Mesothelial cell of epicardium (in vitro differentiated cells): Measurements from ENCODE around the gene PHF21A. TPM values are rescaled to one million over a fixed set of nuclear protein-coding genes. Genes with fewer than 3 reads are reported as not detected.

Source experiments
- DNase-seq, 2 experiments: peaks; one replicate each; pipeline ENCODE4 v3.0.0; 2021; ENCODE audit warnings: low spot score in 2 of 2; ENCODE audit not compliant: unreplicated experiment in 2 of 2
- H3K27ac Mint-ChIP-seq: 2 replicates; pipeline ENCODE4 v1.8.0; 2021; ENCODE audit warnings: mixed read lengths
- H3K27me3 Mint-ChIP-seq: 2 replicates; pipeline ENCODE4 v1.8.0; 2021; ENCODE audit warnings: low read depth, mixed read lengths
- H3K36me3 Mint-ChIP-seq: 2 replicates; pipeline ENCODE4 v1.8.0; 2021; ENCODE audit warnings: mixed read lengths
- H3K4me1 Mint-ChIP-seq: 2 replicates; pipeline ENCODE4 v1.8.0; 2021; ENCODE audit warnings: mixed read lengths
- H3K4me3 Mint-ChIP-seq: 2 replicates; pipeline ENCODE4 v1.8.0; 2021; ENCODE audit warnings: mild to moderate bottlenecking, moderate library complexity, mixed read lengths
- H3K9me3 Mint-ChIP-seq: 2 replicates; pipeline ENCODE4 v1.8.0; 2021; ENCODE audit warnings: mixed read lengths
- CTCF ChIP-seq: fragments of 200-600 bp; sonication (generic); IDR thresholded peaks from one replicate; pipeline ENCODE4 v1.5.0; 2021; ENCODE audit warnings: antibody characterized with exemption; ENCODE audit not compliant: unreplicated experiment
- total RNA-seq: library from RNA; stranded (reverse); gene quantifications from 3 replicates; pipeline ENCODE4 v1.2.1, GENCODE V29; 2021

Gene PHF21A
- total RNA-seq, 1 donor from 2014 or later: 106 TPM

GRCh38 chr11:46034041-46034440, 87.2 kb downstream of the PHF21A start:
- no peaks in the 10 kb centered on the region for H3K36me3 Mint-ChIP-seq
- H3K4me3 Mint-ChIP-seq: no peak overlapping the region
- H3K4me1 Mint-ChIP-seq: peaks cover 10% of the 10 kb centered on the region
- DNase-seq: no peak
- no peaks in the 10 kb centered on the region for H3K27me3 Mint-ChIP-seq
- no peak for TF ChIP-seq CTCF
- no peak overlapping the region for H3K27ac Mint-ChIP-seq
- H3K9me3 Mint-ChIP-seq: no peaks in the 10 kb centered on the region

DNA sequence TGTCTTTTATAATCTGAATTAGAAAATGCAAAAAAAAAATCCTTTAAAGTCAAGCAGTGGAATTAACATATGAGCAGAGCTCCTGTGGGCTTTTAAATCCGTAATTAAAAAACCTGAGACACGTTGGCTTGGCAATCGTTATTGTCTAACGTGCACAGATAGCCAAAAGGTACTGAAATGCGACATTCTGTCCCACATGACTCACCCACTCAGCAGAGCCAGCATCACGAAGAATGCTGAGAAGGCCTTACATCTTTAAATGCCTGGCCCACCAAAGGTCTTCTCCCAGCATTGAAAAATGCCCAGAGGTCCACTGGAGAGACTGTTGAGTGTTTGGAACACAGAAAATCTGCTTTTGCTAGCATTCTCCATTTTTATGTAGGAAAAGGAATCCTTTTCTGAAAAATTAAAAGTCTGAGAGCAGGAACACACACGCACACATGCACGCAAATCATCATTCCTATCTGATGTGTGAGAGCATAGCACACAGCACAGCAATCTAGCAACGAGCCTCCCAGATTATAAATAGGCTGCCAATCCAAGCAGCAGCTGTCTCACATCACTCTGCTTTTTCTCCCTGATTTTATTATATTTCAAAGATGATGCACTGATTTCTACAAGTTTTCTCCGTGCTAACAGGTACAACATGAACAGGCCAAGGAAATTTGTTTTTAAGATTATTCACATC, 94.5 kb downstream of the PHF21A start:
- no peak overlapping the region for H3K4me3 Mint-ChIP-seq
- no peak overlapping the region for H3K27ac Mint-ChIP-seq
- peaks cover 1% of the 10 kb centered on the region for H3K36me3 Mint-ChIP-seq
- no peaks in the 10 kb centered on the region for H3K27me3 Mint-ChIP-seq
- no peaks in the 10 kb centered on the region for H3K9me3 Mint-ChIP-seq
- no peak for TF ChIP-seq CTCF
- DNase-seq: no peak
- peaks cover 16% of the 10 kb centered on the region for H3K4me1 Mint-ChIP-seq

DNA sequence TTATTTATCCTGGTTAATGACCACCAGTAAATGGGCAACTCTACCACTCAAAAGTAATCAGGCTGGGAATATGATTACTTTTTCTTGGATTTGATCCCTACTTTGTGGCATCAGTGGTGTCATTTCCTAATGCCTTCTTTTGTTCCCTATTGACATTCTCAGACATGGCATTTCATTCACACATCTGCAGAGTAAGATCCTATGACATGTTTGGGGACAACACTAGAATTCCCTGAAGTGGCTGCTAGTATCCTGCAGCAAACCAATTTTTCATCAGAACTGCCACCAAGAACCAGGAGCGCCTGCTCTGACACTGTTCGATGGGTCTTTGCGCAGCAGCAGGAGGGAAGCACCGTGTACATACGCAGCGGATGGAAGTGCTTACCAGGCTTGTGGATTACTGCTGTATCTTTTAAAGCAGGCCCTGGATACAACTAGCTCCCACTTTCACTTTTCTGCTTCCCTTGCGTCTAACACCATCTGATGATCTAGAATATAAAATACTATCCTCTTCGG, 101.1 kb downstream of the PHF21A start:
- Mint-ChIP-seq H3K4me1 (peaks cover 4% of the 10 kb centered on the region), H3K27ac (no peak overlapping the region)

DNA sequence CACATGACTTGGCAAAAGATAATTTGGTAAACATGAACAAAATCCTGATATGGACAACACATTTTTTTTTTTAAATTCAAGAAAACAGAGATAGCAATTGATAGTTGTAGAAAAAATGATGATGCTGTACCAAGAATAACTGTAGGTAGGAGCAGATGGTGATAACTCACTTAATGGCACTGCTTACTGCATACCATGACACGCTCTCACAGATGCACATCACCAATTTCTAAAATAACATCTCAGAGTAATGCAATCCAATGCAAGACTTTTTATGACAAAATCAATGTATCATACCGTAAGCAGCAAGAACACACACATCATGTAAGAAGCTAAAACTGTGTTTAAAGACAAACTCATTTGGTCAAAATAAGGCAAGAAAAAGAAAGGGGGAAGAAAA, 102.6 kb downstream of the PHF21A start:
- DNase-seq: no peak
- Mint-ChIP-seq H3K36me3 (peaks cover 10% of the 10 kb centered on the region), H3K27ac (no peak overlapping the region), H3K4me1 (peaks cover 4% of the 10 kb centered on the region), H3K27me3 (no peaks in the 10 kb centered on the region), H3K4me3 (no peak overlapping the region), H3K9me3 (peaks cover 4% of the 10 kb centered on the region)
- no peak for TF ChIP-seq CTCF

More for the DNA sequence above, 101.1 kb downstream of the PHF21A start:
- H3K9me3 Mint-ChIP-seq: peaks cover under 1% of the 10 kb centered on the region
- TF ChIP-seq CTCF: no peak
- DNase-seq: no peak
- peaks cover 7% of the 10 kb centered on the region for H3K36me3 Mint-ChIP-seq
- H3K27me3 Mint-ChIP-seq: no peaks in the 10 kb centered on the region
- no peak overlapping the region for H3K4me3 Mint-ChIP-seq

- Mint-ChIP-seq H3K9me3 (peaks cover 4% of the 10 kb centered on the region), H3K4me3 (no peak overlapping the region), H3K27me3 (no peaks in the 10 kb centered on the region), H3K4me1 (peaks cover 4% of the 10 kb centered on the region), H3K27ac (no peak overlapping the region), H3K36me3 (peaks cover 10% of the 10 kb centered on the region)
- no peak for DNase-seq
- no peak for TF ChIP-seq CTCF
Measured at GRCh38 chr11:46017341-46017740, 103.9 kb downstream of the PHF21A start.
